ENCODE results near the gene OR10A3.
"Not testable (repeated sequence)": the region's sequence is repeated elsewhere in the genome, so short reads cannot be mapped to it uniquely, and the experiment has no call there.

The OR10A3 gene, protein sequence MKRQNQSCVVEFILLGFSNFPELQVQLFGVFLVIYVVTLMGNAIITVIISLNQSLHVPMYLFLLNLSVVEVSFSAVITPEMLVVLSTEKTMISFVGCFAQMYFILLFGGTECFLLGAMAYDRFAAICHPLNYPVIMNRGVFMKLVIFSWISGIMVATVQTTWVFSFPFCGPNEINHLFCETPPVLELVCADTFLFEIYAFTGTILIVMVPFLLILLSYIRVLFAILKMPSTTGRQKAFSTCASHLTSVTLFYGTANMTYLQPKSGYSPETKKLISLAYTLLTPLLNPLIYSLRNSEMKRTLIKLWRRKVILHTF

DNA sequence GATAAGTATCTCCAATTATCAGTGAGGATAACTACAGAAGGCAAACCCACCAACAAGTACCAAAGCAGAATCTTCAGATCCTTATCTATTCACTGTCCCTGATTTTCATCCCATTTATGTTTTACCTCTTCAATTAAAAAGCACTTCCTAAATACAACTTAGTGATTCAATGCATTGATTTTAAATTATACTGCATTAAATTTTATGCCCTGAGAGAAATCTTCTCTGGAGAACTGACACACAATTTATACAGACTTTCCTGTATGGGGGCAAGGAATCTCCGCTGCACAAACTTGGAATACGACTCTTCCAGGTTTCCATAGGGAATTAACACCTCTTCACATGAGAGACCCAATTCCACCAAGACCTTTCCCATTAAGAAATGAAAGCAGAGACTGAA is at the start of gene OR10A3:
Gene OR10A3, minus strand, starts transcription at position 101 of the 400 bp plus-strand sequence. CDS start 2,188 bp downstream, outside the sequence.
- H3K4me3 ChIP-seq (ENCODE audit: control insufficient read depth, low read depth, low read length): no peak within 1 kb of the TSS
- DNase-seq (ENCODE audit: low read depth): no peak
- TF ChIP-seq, protein P1, sequence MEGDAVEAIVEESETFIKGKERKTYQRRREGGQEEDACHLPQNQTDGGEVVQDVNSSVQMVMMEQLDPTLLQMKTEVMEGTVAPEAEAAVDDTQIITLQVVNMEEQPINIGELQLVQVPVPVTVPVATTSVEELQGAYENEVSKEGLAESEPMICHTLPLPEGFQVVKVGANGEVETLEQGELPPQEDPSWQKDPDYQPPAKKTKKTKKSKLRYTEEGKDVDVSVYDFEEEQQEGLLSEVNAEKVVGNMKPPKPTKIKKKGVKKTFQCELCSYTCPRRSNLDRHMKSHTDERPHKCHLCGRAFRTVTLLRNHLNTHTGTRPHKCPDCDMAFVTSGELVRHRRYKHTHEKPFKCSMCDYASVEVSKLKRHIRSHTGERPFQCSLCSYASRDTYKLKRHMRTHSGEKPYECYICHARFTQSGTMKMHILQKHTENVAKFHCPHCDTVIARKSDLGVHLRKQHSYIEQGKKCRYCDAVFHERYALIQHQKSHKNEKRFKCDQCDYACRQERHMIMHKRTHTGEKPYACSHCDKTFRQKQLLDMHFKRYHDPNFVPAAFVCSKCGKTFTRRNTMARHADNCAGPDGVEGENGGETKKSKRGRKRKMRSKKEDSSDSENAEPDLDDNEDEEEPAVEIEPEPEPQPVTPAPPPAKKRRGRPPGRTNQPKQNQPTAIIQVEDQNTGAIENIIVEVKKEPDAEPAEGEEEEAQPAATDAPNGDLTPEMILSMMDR (IDR thresholded peaks at IDR 0.05; ENCODE audit: control insufficient read depth, insufficient read depth, low read depth, low read length, missing control alignments): no peak

DNA sequence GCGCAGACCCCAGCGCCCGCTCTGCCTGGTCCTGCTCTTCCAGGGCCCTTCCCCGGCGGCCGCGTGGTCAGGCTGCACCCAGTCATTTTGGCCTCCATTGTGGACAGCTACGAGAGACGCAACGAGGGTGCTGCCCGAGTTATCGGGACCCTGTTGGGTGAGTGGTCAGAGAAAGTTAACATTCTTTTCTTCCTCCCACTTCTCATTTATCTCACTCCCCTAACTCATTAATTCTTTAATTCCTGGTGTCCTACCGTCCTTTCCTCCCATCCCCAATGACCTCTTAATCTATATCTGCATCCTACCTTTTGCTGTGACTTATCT is 46.0 kb upstream of the OR10A3 start:
- DNase-seq (ENCODE audit: low read depth): not testable (repeated sequence)
- peak overlapping the region; percentile 63 for H3K4me3 ChIP-seq (ENCODE audit: control insufficient read depth, low read depth, low read length)

DNA sequence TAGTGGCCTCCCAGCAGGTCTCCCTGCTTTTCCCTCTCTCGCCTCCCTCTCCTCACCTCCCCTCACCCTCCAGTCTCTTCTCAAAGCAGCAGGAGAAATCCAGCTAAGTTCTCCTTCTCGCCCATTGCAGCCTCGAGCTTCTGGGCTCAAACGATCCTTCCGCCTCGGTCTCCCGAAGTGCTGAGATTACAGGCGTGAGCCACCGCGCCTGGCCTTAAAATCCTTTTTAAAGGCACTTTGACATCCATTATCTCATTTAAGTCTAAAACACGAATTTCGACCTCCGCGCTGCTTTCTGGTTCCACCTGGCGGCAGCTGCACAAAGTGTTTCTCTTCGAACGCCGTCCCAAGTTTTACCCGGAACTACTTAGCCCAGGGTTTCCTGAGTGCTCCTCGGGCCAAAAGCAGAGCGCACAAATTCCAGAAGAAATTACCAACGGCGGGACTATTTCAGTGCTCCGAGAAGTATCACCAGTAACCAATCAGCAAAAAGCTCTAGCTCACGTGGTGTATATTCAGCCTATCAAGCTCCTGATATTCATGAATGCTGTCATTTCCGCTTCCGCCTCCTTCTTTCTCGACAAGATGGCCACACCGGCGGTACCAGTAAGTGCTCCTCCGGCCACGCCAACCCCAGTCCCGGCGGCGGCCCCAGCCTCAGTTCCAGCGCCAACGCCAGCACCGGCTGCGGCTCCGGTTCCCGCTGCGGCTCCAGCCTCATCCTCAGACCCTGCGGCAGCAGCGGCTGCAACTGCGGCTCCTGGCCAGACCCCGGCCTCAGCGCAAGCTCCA is 45.5 kb upstream of the OR10A3 start, which contains the start of gene EIF3F:
Gene EIF3F, plus strand, starts transcription at position 570 of the 792 bp plus-strand sequence. Its CDS starts 16 bp downstream, at position 586.
- DNase-seq (ENCODE audit: low read depth): peak; percentile 100
- TF ChIP-seq, protein P1 (IDR thresholded peaks at IDR 0.05; ENCODE audit: control insufficient read depth, insufficient read depth, low read depth, low read length, missing control alignments): peak; percentile 82
- peak within 1 kb of the TSS; percentile 63 for H3K4me3 ChIP-seq (ENCODE audit: control insufficient read depth, low read depth, low read length)

DNA sequence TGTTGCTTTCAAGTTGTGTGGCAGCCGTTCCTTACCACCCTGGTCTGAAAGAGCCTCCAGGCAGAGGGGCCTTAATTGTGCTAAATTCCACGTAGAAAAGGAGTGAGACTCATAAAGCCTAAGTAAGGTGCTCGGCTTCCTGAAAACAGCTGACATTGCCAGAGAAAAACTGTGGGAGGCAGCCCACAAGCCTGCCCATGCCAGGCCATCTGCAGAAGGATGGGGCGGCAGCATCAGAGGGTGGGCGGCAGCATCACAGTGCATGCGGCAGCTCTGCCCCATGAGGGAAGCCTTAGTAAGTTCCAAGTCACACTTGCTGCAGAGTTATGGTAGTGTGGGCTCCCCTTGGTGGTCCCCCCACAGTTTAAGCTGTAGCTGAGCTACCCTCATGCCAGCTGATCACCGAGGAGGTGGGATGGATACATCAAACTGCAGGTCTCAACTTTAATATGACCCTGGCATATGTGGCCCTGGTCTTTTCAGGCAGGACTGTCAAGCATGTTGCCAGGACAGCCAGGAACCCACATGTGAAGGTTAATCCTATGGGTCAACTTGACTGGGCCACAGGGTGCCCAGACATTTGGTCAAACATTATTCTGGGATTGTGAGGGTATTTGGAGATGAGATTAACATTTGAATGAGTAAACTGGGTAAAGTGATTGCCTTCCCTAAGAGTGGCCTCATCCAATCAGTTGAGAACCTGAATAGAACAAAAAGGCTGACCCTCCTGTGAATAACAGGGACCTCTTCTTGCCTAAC is 42.5 kb upstream of the OR10A3 start:
- H3K4me3 ChIP-seq (ENCODE audit: control insufficient read depth, low read depth, low read length): no peak overlapping the region
- TF ChIP-seq, protein P1 (IDR thresholded peaks at IDR 0.05; ENCODE audit: control insufficient read depth, insufficient read depth, low read depth, low read length, missing control alignments): no peak
- DNase-seq (ENCODE audit: low read depth): no peak

DNA sequence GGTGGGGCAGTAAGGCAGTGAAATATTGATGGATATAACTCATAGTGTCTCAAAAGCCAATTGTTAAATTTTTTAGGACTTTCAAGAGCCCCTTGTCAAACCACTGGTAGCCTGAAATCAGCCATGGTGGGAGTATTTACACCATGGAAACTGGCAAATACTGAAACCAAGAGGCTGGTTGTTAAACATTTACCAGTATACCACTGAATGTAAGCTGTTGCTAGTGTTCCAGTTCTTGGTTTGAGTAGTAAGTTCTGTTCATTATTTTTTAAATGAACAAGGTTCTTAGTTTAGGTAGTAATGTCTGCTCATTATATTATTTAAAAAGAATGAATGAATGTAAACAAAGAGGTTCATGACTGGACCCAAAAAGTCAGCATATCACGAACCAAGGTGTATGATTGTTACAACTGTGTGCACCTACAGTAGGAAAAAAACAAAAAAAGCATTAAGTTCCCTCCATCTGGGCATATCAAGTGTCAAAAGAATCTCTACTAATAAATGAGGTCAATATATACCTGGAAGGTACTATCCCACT is 41.1 kb upstream of the OR10A3 start:
- DNase-seq (ENCODE audit: low read depth): no peak
- H3K4me3 ChIP-seq (ENCODE audit: control insufficient read depth, low read depth, low read length): no peak overlapping the region
- TF ChIP-seq, protein P1 (IDR thresholded peaks at IDR 0.05; ENCODE audit: control insufficient read depth, insufficient read depth, low read depth, low read length, missing control alignments): no peak

DNA sequence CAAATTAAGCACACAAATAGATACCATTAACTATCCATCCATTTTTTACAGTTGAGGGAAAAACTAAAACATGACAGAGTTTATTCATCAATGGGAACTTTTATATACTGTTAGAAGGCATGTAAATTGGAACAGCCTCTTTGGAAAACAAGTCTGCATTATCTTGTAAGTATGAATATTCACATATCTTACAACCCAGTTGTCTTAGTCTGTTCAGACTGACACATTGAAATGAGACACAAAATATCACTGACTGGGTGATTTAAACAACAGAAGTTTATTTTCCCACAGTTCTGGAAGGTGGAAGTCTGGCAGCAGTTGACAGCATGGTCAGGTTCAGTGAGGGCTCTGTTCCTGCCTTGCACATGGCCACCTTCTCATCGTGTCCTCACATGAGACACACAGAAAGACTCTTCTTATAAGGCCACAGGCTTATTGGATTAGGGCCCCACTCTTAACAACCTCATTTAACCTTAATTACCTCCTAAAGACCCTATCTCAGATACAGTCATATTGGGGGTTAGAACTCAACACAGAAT is 40.2 kb upstream of the OR10A3 start:
- no peak overlapping the region for H3K4me3 ChIP-seq (ENCODE audit: control insufficient read depth, low read depth, low read length)
- DNase-seq (ENCODE audit: low read depth): no peak
- TF ChIP-seq, protein P1 (IDR thresholded peaks at IDR 0.05; ENCODE audit: control insufficient read depth, insufficient read depth, low read depth, low read length, missing control alignments): no peak
